Mesendoderm (in vitro differentiated cells): Measurements from ENCODE around the gene OSBPL5.
"Not testable (repeated sequence)": the region's sequence is repeated elsewhere in the genome, so short reads cannot be mapped to it uniquely, and the experiment has no call there.

Experiments used
- DNase-seq: peaks from one replicate; pipeline ENCODE4 v3.0.0; 2013
- H2AK5ac ChIP-seq: 2 replicates; pipeline ENCODE4 v1.6.1; 2013; ENCODE audit warnings: low read length, inconsistent platforms
- H2BK120ac ChIP-seq: 2 replicates; pipeline ENCODE4 v1.6.1; 2013; ENCODE audit warnings: low read depth, mild to moderate bottlenecking, low read length, moderate library complexity, mixed read lengths
- H2BK15ac ChIP-seq: replicated peaks from 2 replicates; pipeline ENCODE4 v1.6.1; 2013; ENCODE audit warnings: low read depth, mild to moderate bottlenecking, moderate library complexity
- H2BK5ac ChIP-seq: 2 replicates; pipeline ENCODE4 v1.6.1; 2013; ENCODE audit warnings: low read length, inconsistent platforms
- H3K18ac ChIP-seq: 2 replicates; pipeline ENCODE4 v1.6.1; 2013; ENCODE audit warnings: mild to moderate bottlenecking, low read length, mixed read lengths
- H3K23ac ChIP-seq: one replicate; pipeline ENCODE4 v1.6.1; 2013; ENCODE audit warnings: low read length
- H3K27ac ChIP-seq: 2 replicates; pipeline ENCODE4 v1.5.1; 2013; ENCODE audit warnings: low read depth, mild to moderate bottlenecking, inconsistent platforms, low read length, moderate library complexity
- H3K27me3 ChIP-seq: 2 replicates; pipeline ENCODE4 v1.6.1; 2013; ENCODE audit warnings: low read length, control low read depth, mild to moderate bottlenecking, inconsistent platforms; ENCODE audit not compliant: insufficient read depth, poor library complexity
- H3K36me3 ChIP-seq: 2 replicates; pipeline ENCODE4 v1.6.1; 2013; ENCODE audit warnings: low read length, inconsistent platforms; ENCODE audit not compliant: control insufficient read depth, insufficient read depth
- H3K4ac ChIP-seq: one replicate; pipeline ENCODE4 v1.6.1; 2013; ENCODE audit warnings: low read depth, mild to moderate bottlenecking, low read length, moderate library complexity
- H3K4me1 ChIP-seq: 2 replicates; pipeline ENCODE4 v1.6.1; 2013; ENCODE audit warnings: low read depth, low read length, inconsistent platforms; ENCODE audit not compliant: control insufficient read depth
- H3K4me2 ChIP-seq: 2 replicates; pipeline ENCODE4 v1.6.1; 2013; ENCODE audit warnings: low read length
- H3K4me3 ChIP-seq: 2 replicates; pipeline ENCODE4 v1.5.1; 2013; ENCODE audit warnings: mild to moderate bottlenecking, low read length
- H3K56ac ChIP-seq: one replicate; pipeline ENCODE4 v1.6.1; 2013; ENCODE audit warnings: low read length
- H3K79me1 ChIP-seq: 2 replicates; pipeline ENCODE4 v1.6.1; 2013; ENCODE audit warnings: low read length, inconsistent platforms
- H3K79me2 ChIP-seq: 2 replicates; pipeline ENCODE4 v1.6.1; 2013; ENCODE audit warnings: mild to moderate bottlenecking, low read length; ENCODE audit not compliant: control insufficient read depth, insufficient read depth
- H3K9ac ChIP-seq: 2 replicates; pipeline ENCODE4 v1.6.1; 2013; ENCODE audit warnings: low read length, inconsistent platforms
- H4K5ac ChIP-seq: one replicate; pipeline ENCODE4 v1.6.1; 2013; ENCODE audit warnings: low read length
- H4K8ac ChIP-seq: one replicate; pipeline ENCODE4 v1.6.1; 2013; ENCODE audit warnings: low read depth, mild to moderate bottlenecking, control low read depth, low read length, moderate library complexity
- WGBS: extraction: QIAGEN DNeasy Blood & Tissue Kit; methylation state at CpG from one replicate; pipeline ENCODE4 v1.1.7; 2013; ENCODE audit warnings: low lambda C conversion rate, missing lambda C conversion rate; ENCODE audit not compliant: insufficient coverage; ENCODE audit errors: extremely low coverage; 5-methylcytosine and 5-hydroxymethylcytosine counted together

Gene OSBPL5

GRCh38 chr11:3113661-3114060 is 51.4 kb downstream of the OSBPL5 start:
- not testable (repeated sequence) for H4K8ac ChIP-seq, H3K4me2 ChIP-seq, H3K4me1 ChIP-seq, H3K18ac ChIP-seq, H3K36me3 ChIP-seq, H2BK15ac ChIP-seq, H3K4me3 ChIP-seq, H4K5ac ChIP-seq, H3K79me2 ChIP-seq, H2AK5ac ChIP-seq, DNase-seq, H2BK120ac ChIP-seq, H3K23ac ChIP-seq, H3K56ac ChIP-seq, H3K4ac ChIP-seq, H3K27ac ChIP-seq, H2BK5ac ChIP-seq, H3K27me3 ChIP-seq, H3K79me1 ChIP-seq, H3K9ac ChIP-seq

- no CpG with 5 or more reads among the region's 9 CpGs for WGBS
Observed at GRCh38 chr11:3111919-3112690, 53.0 kb downstream of the OSBPL5 start.

GRCh38 chr11:3111466-3111865 is 53.6 kb downstream of the OSBPL5 start:
- no peak overlapping the region for H4K5ac ChIP-seq
- no peak overlapping the region for H2BK15ac ChIP-seq
- no peak overlapping the region for H3K23ac ChIP-seq
- H3K79me2 ChIP-seq = no peaks in the 10 kb centered on the region
- H3K4ac ChIP-seq = no peak overlapping the region
- H3K56ac ChIP-seq = no peak overlapping the region
- H3K36me3 ChIP-seq = no peaks in the 10 kb centered on the region
- no peak for DNase-seq
- H3K27me3 ChIP-seq = no peaks in the 10 kb centered on the region
- no peak overlapping the region for H2BK5ac ChIP-seq
- no peak overlapping the region for H4K8ac ChIP-seq
- WGBS = no CpG with 5 or more reads among the region's 6 CpGs
- no peaks in the 10 kb centered on the region for H3K79me1 ChIP-seq
- no peak overlapping the region for H2BK120ac ChIP-seq
- no peak overlapping the region for H3K9ac ChIP-seq
- H3K27ac ChIP-seq = no peak overlapping the region
- no peak overlapping the region for H3K4me3 ChIP-seq
- no peak overlapping the region for H2AK5ac ChIP-seq
- no peak overlapping the region for H3K18ac ChIP-seq
- no peaks in the 10 kb centered on the region for H3K4me1 ChIP-seq
- H3K4me2 ChIP-seq = no peak overlapping the region

More at GRCh38 chr11:3111919-3112690, 53.0 kb downstream of the OSBPL5 start:
- no peak overlapping the region for H3K9ac ChIP-seq
- H3K27ac ChIP-seq = no peak overlapping the region
- H2BK15ac ChIP-seq = no peak overlapping the region
- no peak overlapping the region for H3K23ac ChIP-seq
- no peak overlapping the region for H3K56ac ChIP-seq
- no peaks in the 10 kb centered on the region for H3K36me3 ChIP-seq
- no peak overlapping the region for H4K8ac ChIP-seq
- H3K4ac ChIP-seq = no peak overlapping the region
- no peaks in the 10 kb centered on the region for H3K79me2 ChIP-seq
- H3K79me1 ChIP-seq = no peaks in the 10 kb centered on the region
- no peak overlapping the region for H2BK120ac ChIP-seq
- DNase-seq = no peak
- no peak overlapping the region for H2BK5ac ChIP-seq
- no peak overlapping the region for H4K5ac ChIP-seq
- no peak overlapping the region for H2AK5ac ChIP-seq
- no peak overlapping the region for H3K4me2 ChIP-seq
- H3K18ac ChIP-seq = no peak overlapping the region
- no peaks in the 10 kb centered on the region for H3K4me1 ChIP-seq
- H3K27me3 ChIP-seq = no peaks in the 10 kb centered on the region
- H3K4me3 ChIP-seq = no peak overlapping the region

GRCh38 chr11:3109921-3110706 is 55.0 kb downstream of the OSBPL5 start:
- DNase-seq = peak; percentile 82
- Histone ChIP-seq H3K4ac (no peak overlapping the region), H3K18ac (no peak overlapping the region), H4K8ac (no peak overlapping the region), H2BK120ac (no peak overlapping the region), H3K9ac (no peak overlapping the region), H3K79me1 (no peaks in the 10 kb centered on the region), H3K4me1 (no peaks in the 10 kb centered on the region), H3K79me2 (no peaks in the 10 kb centered on the region), H3K27me3 (no peaks in the 10 kb centered on the region), H2AK5ac (no peak overlapping the region), H2BK5ac (no peak overlapping the region), H3K27ac (no peak overlapping the region), H4K5ac (no peak overlapping the region), H3K4me3 (no peak overlapping the region), H3K56ac (no peak overlapping the region), H3K4me2 (no peak overlapping the region), H3K23ac (no peak overlapping the region), H3K36me3 (no peaks in the 10 kb centered on the region), H2BK15ac (no peak overlapping the region)
- no CpG with 5 or more reads among the region's 14 CpGs for WGBS

- no CpG with 5 or more reads among the region's 7 CpGs for WGBS
- Histone ChIP-seq H3K9ac (no peak overlapping the region), H3K23ac (no peak overlapping the region), H3K4me1 (no peaks in the 10 kb centered on the region), H3K18ac (no peak overlapping the region), H2BK5ac (no peak overlapping the region), H3K27ac (no peak overlapping the region), H3K4ac (no peak overlapping the region), H3K56ac (no peak overlapping the region), H3K36me3 (no peaks in the 10 kb centered on the region), H2BK15ac (no peak overlapping the region), H3K4me2 (no peak overlapping the region), H3K79me2 (no peaks in the 10 kb centered on the region), H3K4me3 (no peak overlapping the region), H3K79me1 (no peaks in the 10 kb centered on the region), H4K8ac (no peak overlapping the region), H3K27me3 (no peaks in the 10 kb centered on the region), H2AK5ac (no peak overlapping the region), H2BK120ac (no peak overlapping the region), H4K5ac (no peak overlapping the region)
- DNase-seq = no peak
Observed at GRCh38 chr11:3109434-3109833, 55.7 kb downstream of the OSBPL5 start.
